CD14-positive monocyte (primary cell): Measurements from ENCODE around the gene PDS5B. TPM values are rescaled to one million over a fixed set of nuclear protein-coding genes. Genes with fewer than 3 reads are reported as not detected.

Experiments used
- DNase-seq, 3 donors: peaks; one replicate each; pipeline ENCODE4 v3.0.0-alpha.2; 2011 to 2022
- H2AFZ ChIP-seq: 2 replicates; pipeline ENCODE4 v1.6.0; 2012; ENCODE audit warnings: mild to moderate bottlenecking, low read depth, low read length, inconsistent platforms; ENCODE audit not compliant: insufficient read depth, poor library complexity, severe bottlenecking
- H3K27ac ChIP-seq, 2 donors: 1 replicate in 1 of 2; 2 replicates in 1 of 2; pipeline ENCODE4 v1.5.1; 2012 to 2013; ENCODE audit warnings: low read length in 2 of 2, control low read depth in 1 of 2, inconsistent platforms in 1 of 2, low read depth in 1 of 2, mild to moderate bottlenecking in 1 of 2
- H3K27me3 ChIP-seq, 2 donors: one replicate each; pipeline versions ENCODE4 v1.6.0 to v1.6.1; 2011 to 2013; ENCODE audit warnings: low read length in 2 of 2; ENCODE audit not compliant: control insufficient read depth in 2 of 2, insufficient read depth in 2 of 2
- H3K36me3 ChIP-seq, 2 donors: replicated peaks in 1 of 2; 1 replicate in 1 of 2; 2 replicates in 1 of 2; pipeline versions ENCODE4 v1.5.1 to v1.6.1; 2012 to 2013; ENCODE audit warnings: low read length in 2 of 2, control low read depth in 1 of 2, inconsistent platforms in 1 of 2, mild to moderate bottlenecking in 1 of 2; ENCODE audit not compliant: insufficient read depth in 2 of 2, control insufficient read depth in 1 of 2
- H3K4me1 ChIP-seq, 2 donors: 1 replicate in 1 of 2; 2 replicates in 1 of 2; pipeline versions ENCODE4 v1.5.1 to v1.6.1; 2012 to 2013; ENCODE audit warnings: low read length in 2 of 2, control low read depth in 1 of 2, inconsistent platforms in 1 of 2, mild to moderate bottlenecking in 1 of 2, moderate library complexity in 1 of 2; ENCODE audit not compliant: insufficient read depth in 2 of 2, control insufficient read depth in 1 of 2
- H3K4me2 ChIP-seq: replicated peaks from 2 replicates; pipeline ENCODE3; 2012; ENCODE audit warnings: low read length, moderate library complexity, mild to moderate bottlenecking; ENCODE audit not compliant: poor library complexity, severe bottlenecking; ENCODE audit errors: extremely low read depth
- H3K4me3 ChIP-seq, 3 experiments: fragments of 200-600 bp in 1 of 3; sonication (generic) in 1 of 3; replicated peaks in 1 of 3; 1 replicate in 2 of 3; 2 replicates in 1 of 3; pipeline ENCODE4 v1.5.1; 2011 to 2013; ENCODE audit warnings: low read length in 3 of 3, mild to moderate bottlenecking in 3 of 3, control low read depth in 2 of 3, low read depth in 2 of 3, inconsistent platforms in 1 of 3, moderate library complexity in 1 of 3
- H3K79me2 ChIP-seq: 2 replicates; pipeline ENCODE4 v1.6.0; 2012; ENCODE audit warnings: mild to moderate bottlenecking, control low read depth, inconsistent platforms, low read length, moderate library complexity; ENCODE audit not compliant: insufficient read depth
- H3K9ac ChIP-seq: 2 replicates; pipeline ENCODE4 v1.6.0; 2017; ENCODE audit warnings: low read length, mild to moderate bottlenecking; ENCODE audit not compliant: insufficient read depth, poor library complexity, severe bottlenecking
- H3K9me3 ChIP-seq, 2 donors: replicated peaks in 1 of 2; 1 replicate in 1 of 2; 2 replicates in 1 of 2; pipeline versions ENCODE4 v1.5.1 to v1.6.1; 2012 to 2013; ENCODE audit warnings: low read length in 2 of 2, control low read depth in 1 of 2; ENCODE audit not compliant: control insufficient read depth in 1 of 2, insufficient read depth in 1 of 2
- H4K20me1 ChIP-seq: 2 replicates; pipeline ENCODE4 v1.6.0; 2012; ENCODE audit warnings: mild to moderate bottlenecking, low read length, control low read depth, moderate library complexity; ENCODE audit not compliant: insufficient read depth
- H3K27ac Mint-ChIP-seq, 7 donors: one replicate each; pipeline ENCODE4 v1.8.0; 2020; ENCODE audit warnings: mild to moderate bottlenecking in 7 of 7, mixed read lengths in 7 of 7, moderate library complexity in 6 of 7, inconsistent platforms in 2 of 7
- H3K27me3 Mint-ChIP-seq, 3 donors: one replicate each; pipeline ENCODE4 v1.8.0; 2021 to 2022; ENCODE audit warnings: low read depth in 3 of 3, mild to moderate bottlenecking in 3 of 3, mixed read lengths in 3 of 3, moderate library complexity in 3 of 3, inconsistent platforms in 1 of 3
- H3K36me3 Mint-ChIP-seq, 2 donors: one replicate each; pipeline ENCODE4 v1.8.0; 2020; ENCODE audit warnings: mixed read lengths in 2 of 2, inconsistent platforms in 1 of 2, mild to moderate bottlenecking in 1 of 2
- H3K4me1 Mint-ChIP-seq: one replicate; pipeline ENCODE4 v1.8.0; 2020; ENCODE audit warnings: mild to moderate bottlenecking, mixed read lengths
- H3K4me3 Mint-ChIP-seq, 2 donors: one replicate each; pipeline ENCODE4 v1.8.0; 2020; ENCODE audit warnings: mild to moderate bottlenecking in 2 of 2, mixed read lengths in 2 of 2, moderate library complexity in 1 of 2
- H3K9me3 Mint-ChIP-seq, 7 donors: one replicate each; pipeline ENCODE4 v1.8.0; 2020 to 2022; ENCODE audit warnings: mixed read lengths in 7 of 7, mild to moderate bottlenecking in 6 of 7, moderate library complexity in 6 of 7, inconsistent platforms in 2 of 7
- WGBS: methylation state at CpG from one replicate; pipeline ENCODE4 v1.1.5; 2013; ENCODE audit warnings: missing lambda C conversion rate; ENCODE audit not compliant: insufficient coverage; 5-methylcytosine and 5-hydroxymethylcytosine counted together
- intact Hi-C, 2 donors: fragments of 100-400 bp; cut with micrococcal nuclease; formaldehyde crosslinking; loops; one replicate each; pipeline versions ENCODE4 v1.15.0 to v1.15.1; 2023
- polyA plus RNA-seq, 3 donors: library from polyadenylated mRNA; depleted of rRNA in 1 of 3; unstranded in 2 of 3; stranded (reverse) in 1 of 3; fragments of 300-500 nt in 2 of 3; fragments of >200 nt in 1 of 3; fragmentation: Illumina TruSeq in 2 of 3; gene quantifications; 1 replicate in 2 of 3; 2 replicates in 1 of 3; pipeline ENCODE4 v1.2.3, GENCODE V29; 2012 to 2021
- TF ChIP-seq, protein P1 (sequence below): fragments of 200-600 bp; IDR thresholded peaks from one replicate; pipeline ENCODE4 v1.8.0; 2022; ENCODE audit warnings: antibody characterized with exemption, mild to moderate bottlenecking

PDS5B gene
- polyA plus RNA-seq, 3 donors, result 9.0 to 33.0 (median 21.0) TPM

DNA sequence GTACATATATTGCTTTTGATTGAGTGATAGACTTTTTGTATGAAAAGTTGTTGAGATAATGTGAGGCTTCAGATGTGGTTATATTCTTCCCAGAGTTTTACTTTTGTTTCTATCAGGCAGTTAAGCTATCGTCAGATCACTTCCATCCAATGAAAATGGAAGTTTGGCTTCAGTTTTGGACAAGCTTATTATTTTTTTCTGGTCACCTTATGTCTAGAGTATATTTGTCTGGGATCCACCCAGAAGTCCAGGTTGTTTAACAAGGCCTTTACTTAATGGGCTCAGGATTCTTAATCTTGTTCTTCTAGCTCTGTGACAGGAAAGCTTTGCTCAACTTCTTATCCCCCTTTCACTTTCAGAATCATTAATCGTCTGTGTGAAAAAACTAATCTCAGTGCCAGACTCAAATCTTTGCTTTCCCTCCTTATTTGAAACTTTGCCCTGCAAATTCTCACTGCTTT, 150.9 kb downstream of the PDS5B start:
- no peaks in the 10 kb centered on the region for H3K27me3 ChIP-seq
- peak overlapping the region; percentile 28 for H3K9ac ChIP-seq
- no peaks in the 10 kb centered on the region for H3K4me1 ChIP-seq
- H3K27me3 Mint-ChIP-seq, result no peaks in the 10 kb centered on the region
- H3K4me2 ChIP-seq, result peak overlapping the region; percentile 52
- H3K27ac Mint-ChIP-seq, result peak overlapping the region in 6 of 7 donors; percentile 24 to 90 (median 66)
- H3K4me3 Mint-ChIP-seq, result peak overlapping the region; percentile 51 to 80
- no peak overlapping the region for H2AFZ ChIP-seq
- peaks cover 37 to 45% of the 10 kb centered on the region in 2 donors for H3K36me3 Mint-ChIP-seq
- no peaks in the 10 kb centered on the region for H3K9me3 ChIP-seq
- H3K4me3 ChIP-seq, result peak overlapping the region in 2 of 3 experiments; percentile 23 to 46
- no peaks in the 10 kb centered on the region for H3K79me2 ChIP-seq
- intact Hi-C loops, result no loop called here
- DNase-seq, result no peak
- H3K27ac ChIP-seq, result peak overlapping the region in 1 of 2 donors; percentile 74
- H4K20me1 ChIP-seq, result no peaks in the 10 kb centered on the region
- H3K36me3 ChIP-seq, result peaks cover 19 to 52% of the 10 kb centered on the region in 2 donors
- WGBS, result 0% methylated on average over 1 of the region's 2 CpGs
- H3K4me1 Mint-ChIP-seq, result peaks cover 18% of the 10 kb centered on the region
- TF ChIP-seq, protein P1, sequence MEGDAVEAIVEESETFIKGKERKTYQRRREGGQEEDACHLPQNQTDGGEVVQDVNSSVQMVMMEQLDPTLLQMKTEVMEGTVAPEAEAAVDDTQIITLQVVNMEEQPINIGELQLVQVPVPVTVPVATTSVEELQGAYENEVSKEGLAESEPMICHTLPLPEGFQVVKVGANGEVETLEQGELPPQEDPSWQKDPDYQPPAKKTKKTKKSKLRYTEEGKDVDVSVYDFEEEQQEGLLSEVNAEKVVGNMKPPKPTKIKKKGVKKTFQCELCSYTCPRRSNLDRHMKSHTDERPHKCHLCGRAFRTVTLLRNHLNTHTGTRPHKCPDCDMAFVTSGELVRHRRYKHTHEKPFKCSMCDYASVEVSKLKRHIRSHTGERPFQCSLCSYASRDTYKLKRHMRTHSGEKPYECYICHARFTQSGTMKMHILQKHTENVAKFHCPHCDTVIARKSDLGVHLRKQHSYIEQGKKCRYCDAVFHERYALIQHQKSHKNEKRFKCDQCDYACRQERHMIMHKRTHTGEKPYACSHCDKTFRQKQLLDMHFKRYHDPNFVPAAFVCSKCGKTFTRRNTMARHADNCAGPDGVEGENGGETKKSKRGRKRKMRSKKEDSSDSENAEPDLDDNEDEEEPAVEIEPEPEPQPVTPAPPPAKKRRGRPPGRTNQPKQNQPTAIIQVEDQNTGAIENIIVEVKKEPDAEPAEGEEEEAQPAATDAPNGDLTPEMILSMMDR, result no peak
- peaks cover 0 to 2% (median 0%) of the 10 kb centered on the region in 7 donors for H3K9me3 Mint-ChIP-seq

DNA sequence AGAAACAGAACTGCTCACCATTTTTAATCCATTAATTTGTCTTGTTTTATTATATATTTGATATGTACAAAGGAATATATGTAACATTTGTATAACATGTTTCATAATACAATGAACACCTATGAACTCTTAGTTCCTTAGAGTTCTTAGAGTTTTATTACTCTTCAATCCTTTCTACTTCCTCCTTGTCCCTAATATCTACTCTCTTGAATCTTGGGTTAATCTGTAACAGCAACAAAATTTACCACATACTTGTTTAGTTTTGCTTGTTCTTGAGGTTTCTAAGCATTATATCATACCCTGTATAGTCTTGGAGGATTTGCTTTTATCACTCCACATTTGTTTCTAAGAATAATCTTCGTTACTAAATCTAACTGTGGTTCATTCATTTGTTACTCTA, 151.4 kb downstream of the PDS5B start:
- TF ChIP-seq, protein P1, result no peak
- Histone ChIP-seq H3K9ac (peak overlapping the region; percentile 28), H3K4me2 (no peak overlapping the region), H3K4me3 (peak overlapping the region in 2 of 3 experiments; percentile 23 to 46), H4K20me1 (no peaks in the 10 kb centered on the region), H3K36me3 (peaks cover 20 to 56% of the 10 kb centered on the region in 2 donors), H3K79me2 (no peaks in the 10 kb centered on the region), H3K4me1 (no peaks in the 10 kb centered on the region), H2AFZ (no peak overlapping the region), H3K27me3 (no peaks in the 10 kb centered on the region), H3K27ac (peak overlapping the region in 1 of 2 donors; percentile 74), H3K9me3 (no peaks in the 10 kb centered on the region)
- DNase-seq, result no peak
- Mint-ChIP-seq H3K4me3 (peak overlapping the region; percentile 51 to 80), H3K27me3 (no peaks in the 10 kb centered on the region), H3K9me3 (peaks cover 0 to 2% (median 0%) of the 10 kb centered on the region in 7 donors), H3K36me3 (peaks cover 38 to 49% of the 10 kb centered on the region in 2 donors), H3K27ac (peak overlapping the region in 3 of 7 donors; percentile 60 to 90 (median 79)), H3K4me1 (peaks cover 18% of the 10 kb centered on the region)
- WGBS, result no CpG with 5 or more reads among the region's 1 CpG
- intact Hi-C loops, result no loop called here
